Smooth muscle cell (in vitro differentiated cells): Measurements from ENCODE around the gene KLRC2. TPM values are rescaled to one million over a fixed set of nuclear protein-coding genes. Genes with fewer than 3 reads are reported as not detected.

Experiments
- DNase-seq: peaks from one replicate; lab custom pipeline; 2025; ENCODE audit not compliant: unreplicated experiment; lab: John Stamatoyannopoulos, UW
- H2AFZ ChIP-seq: fragments of 200-600 bp; sonication (generic); 2 replicates; pipeline ENCODE4 v1.6.0; 2016; ENCODE audit warnings: antibody characterized with exemption, low read depth, mild to moderate bottlenecking
- H3F3A ChIP-seq: fragments of 200-600 bp; sonication (generic); 2 replicates; pipeline ENCODE4 v1.6.0; 2017; ENCODE audit warnings: antibody characterized with exemption, low read depth
- H3K27ac ChIP-seq: fragments of 200-600 bp; sonication (generic); 2 replicates; pipeline ENCODE4 v1.5.1; 2016; ENCODE audit warnings: low read depth, mild to moderate bottlenecking
- H3K27me3 ChIP-seq: fragments of 200-600 bp; sonication (generic); 2 replicates; pipeline ENCODE4 v1.6.1; 2016; ENCODE audit warnings: low read depth, mild to moderate bottlenecking
- H3K36me3 ChIP-seq: fragments of 200-600 bp; sonication (generic); 2 replicates; pipeline ENCODE4 v1.5.1; 2016; ENCODE audit warnings: low read depth
- H3K4me1 ChIP-seq: fragments of 200-600 bp; sonication (generic); 2 replicates; pipeline ENCODE4 v1.5.1; 2016; ENCODE audit warnings: low read depth
- H3K4me2 ChIP-seq: fragments of 200-600 bp; sonication (generic); 2 replicates; pipeline ENCODE4 v1.6.0; 2016; ENCODE audit warnings: mild to moderate bottlenecking
- H3K4me3 ChIP-seq: fragments of 200-600 bp; sonication (generic); 2 replicates; pipeline ENCODE4 v1.5.1; 2016; ENCODE audit warnings: mild to moderate bottlenecking
- H3K79me2 ChIP-seq: fragments of 200-600 bp; sonication (generic); 2 replicates; pipeline ENCODE4 v1.6.0; 2016; ENCODE audit warnings: low read depth, mild to moderate bottlenecking
- H3K9ac ChIP-seq: fragments of 200-600 bp; sonication (generic); 2 replicates; pipeline ENCODE4 v1.6.0; 2016; ENCODE audit warnings: low read depth
- H3K9me3 ChIP-seq: fragments of 200-600 bp; sonication (generic); replicated peaks from 2 replicates; pipeline ENCODE4 v1.5.1; 2016; ENCODE audit warnings: low read depth
- H4K20me1 ChIP-seq: fragments of 200-600 bp; sonication (generic); 2 replicates; pipeline ENCODE4 v1.6.0; 2016; ENCODE audit warnings: low read depth
- CTCF ChIP-seq: fragments of 200-600 bp; sonication (generic); IDR thresholded peaks from 2 replicates; pipeline ENCODE4 v1.5.1; 2017; ENCODE audit warnings: borderline replicate concordance, mild to moderate bottlenecking, antibody characterized with exemption; ENCODE audit not compliant: insufficient read depth, poor library complexity, severe bottlenecking
- WGBS: methylation state at CpG from one replicate; pipeline ENCODE4 v1.1.7; 2016; ENCODE audit warnings: low lambda C conversion rate; 5-methylcytosine and 5-hydroxymethylcytosine counted together
- polyA plus RNA-seq: library from polyadenylated mRNA; unstranded; fragments of >200 nt; fragmentation: Nextera tagmentation; extraction: Ambion mirVana; gene quantifications from 2 replicates; pipeline ENCODE4 v1.2.1, GENCODE V29; 2016
- total RNA-seq: library from RNA; depleted of rRNA; stranded (reverse); fragments of >200 nt; gene quantifications from 2 replicates; pipeline ENCODE4 v1.2.3, GENCODE V29; 2014

Gene KLRC2
- total and polyA plus RNA-seq, 2 experiments from 2014 or later: not detected

GRCh38 chr12:10408842-10409241, 27.0 kb downstream of the KLRC2 start:
- DNase-seq: no peak
- 87% methylated on average over 3 of the region's 3 CpGs for WGBS
- Histone ChIP-seq H3K27ac (no peak overlapping the region), H3K79me2 (no peaks in the 10 kb centered on the region), H4K20me1 (no peaks in the 10 kb centered on the region), H3K27me3 (no peaks in the 10 kb centered on the region), H3K4me3 (no peak overlapping the region), H3K4me2 (no peak overlapping the region), H3K9ac (no peak overlapping the region), H3K9me3 (no peaks in the 10 kb centered on the region), H3F3A (no peaks in the 10 kb centered on the region), H3K4me1 (no peaks in the 10 kb centered on the region), H2AFZ (no peak overlapping the region), H3K36me3 (no peaks in the 10 kb centered on the region)
- TF ChIP-seq CTCF: no peak

- Histone ChIP-seq H3K4me1 (no peaks in the 10 kb centered on the region), H3K79me2 (no peaks in the 10 kb centered on the region), H4K20me1 (no peaks in the 10 kb centered on the region), H3K27ac (no peak overlapping the region), H3K36me3 (no peaks in the 10 kb centered on the region), H2AFZ (no peak overlapping the region), H3K4me3 (no peak overlapping the region), H3K9ac (no peak overlapping the region), H3K9me3 (no peaks in the 10 kb centered on the region), H3F3A (no peaks in the 10 kb centered on the region), H3K4me2 (no peak overlapping the region), H3K27me3 (no peaks in the 10 kb centered on the region)
- TF ChIP-seq CTCF: no peak
- 92% methylated on average over 4 of the region's 4 CpGs for WGBS
- DNase-seq: no peak
These were observed 29.1 kb downstream of the KLRC2 start for GRCh38 chr12:10406725-10407124.

- no peak for DNase-seq
- Histone ChIP-seq H3K4me1 (no peaks in the 10 kb centered on the region), H3K27ac (no peak overlapping the region), H3K79me2 (no peaks in the 10 kb centered on the region), H3F3A (no peaks in the 10 kb centered on the region), H3K9ac (no peak overlapping the region), H3K9me3 (no peaks in the 10 kb centered on the region), H2AFZ (no peak overlapping the region), H3K27me3 (no peaks in the 10 kb centered on the region), H3K4me3 (no peak overlapping the region), H3K4me2 (no peak overlapping the region), H4K20me1 (no peaks in the 10 kb centered on the region), H3K36me3 (no peaks in the 10 kb centered on the region)
- 90% methylated on average over 5 of the region's 5 CpGs for WGBS
- TF ChIP-seq CTCF: no peak
These were observed 30.5 kb downstream of the KLRC2 start for GRCh38 chr12:10405294-10405693.

- Histone ChIP-seq H3F3A (no peaks in the 10 kb centered on the region), H3K9me3 (no peaks in the 10 kb centered on the region), H3K4me1 (no peaks in the 10 kb centered on the region), H3K9ac (no peak overlapping the region), H3K4me2 (no peak overlapping the region), H2AFZ (no peak overlapping the region), H4K20me1 (no peaks in the 10 kb centered on the region), H3K27ac (no peak overlapping the region), H3K27me3 (no peaks in the 10 kb centered on the region), H3K36me3 (no peaks in the 10 kb centered on the region), H3K4me3 (no peak overlapping the region), H3K79me2 (no peaks in the 10 kb centered on the region)
- no peak for TF ChIP-seq CTCF
- DNase-seq: no peak
These were observed 31.0 kb downstream of the KLRC2 start for GRCh38 chr12:10404798-10405197.
